DOHH2 (cell line): ENCODE results near the gene PPP1R12A.

ENCODE experiments used
- H3F3A ChIP-seq: fragments of 200-600 bp; sonication (generic), shearing (Covaris generic); 2 replicates; pipeline ENCODE4 v1.6.0; 2016; ENCODE audit warnings: antibody characterized with exemption, mild to moderate bottlenecking; ENCODE audit not compliant: control insufficient read depth, insufficient read depth
- H3K27ac ChIP-seq: fragments of 200-600 bp; sonication (generic); 2 replicates; pipeline ENCODE4 v1.5.1; 2014; ENCODE audit warnings: low read depth, mild to moderate bottlenecking, low read length, moderate library complexity
- H3K27me3 ChIP-seq: fragments of 200-600 bp; sonication (generic); 2 replicates; pipeline ENCODE4 v1.6.1; 2014; ENCODE audit warnings: mild to moderate bottlenecking, low read length, mixed read lengths; ENCODE audit not compliant: control insufficient read depth
- H3K36me3 ChIP-seq: fragments of 200-600 bp; sonication (generic); 2 replicates; pipeline ENCODE4 v1.6.1; 2014; ENCODE audit warnings: mild to moderate bottlenecking, low read length, moderate library complexity, mixed read lengths; ENCODE audit not compliant: control insufficient read depth
- H3K4me1 ChIP-seq: fragments of 200-600 bp; sonication (generic); 2 replicates; pipeline ENCODE4 v1.6.1; 2014; ENCODE audit warnings: mild to moderate bottlenecking, low read length, mixed read lengths; ENCODE audit not compliant: control insufficient read depth
- H3K4me2 ChIP-seq: fragments of 200-600 bp; sonication (generic); 2 replicates; pipeline ENCODE4 v1.6.0; 2014; ENCODE audit warnings: mild to moderate bottlenecking, low read length, moderate library complexity
- H3K4me3 ChIP-seq: fragments of 200-600 bp; sonication (generic); 2 replicates; pipeline ENCODE4 v1.5.1; 2014; ENCODE audit warnings: mild to moderate bottlenecking, low read length, mixed read lengths
- H3K79me2 ChIP-seq: fragments of 200-600 bp; sonication (generic); 2 replicates; pipeline ENCODE4 v1.6.1; 2014; ENCODE audit warnings: mild to moderate bottlenecking, low read length, mixed read lengths; ENCODE audit not compliant: control insufficient read depth
- H3K9me2 ChIP-seq: fragments of 200-600 bp; sonication (generic); replicated peaks from 2 replicates; pipeline ENCODE4 v1.6.1; 2014; ENCODE audit warnings: mild to moderate bottlenecking, low read length, mixed read lengths; ENCODE audit not compliant: control insufficient read depth
- H3K9me3 ChIP-seq: fragments of 200-600 bp; sonication (generic); 2 replicates; pipeline ENCODE4 v1.6.1; 2014; ENCODE audit warnings: antibody characterized with exemption, low read length, mixed read lengths; ENCODE audit not compliant: control insufficient read depth, insufficient read depth
- H4K20me1 ChIP-seq: fragments of 200-600 bp; sonication (generic); 2 replicates; pipeline ENCODE4 v1.6.0; 2014; ENCODE audit warnings: low read depth, mild to moderate bottlenecking, antibody characterized with exemption, low read length, moderate library complexity; ENCODE audit not compliant: control insufficient read depth, insufficient read depth
- CTCF ChIP-seq: fragments of 200-600 bp; sonication (generic); IDR thresholded peaks from one replicate; pipeline ENCODE4 v1.5.1; 2014; ENCODE audit warnings: antibody characterized with exemption, mild to moderate bottlenecking, low read depth, low read length; ENCODE audit not compliant: poor library complexity, severe bottlenecking
- EZH2phosphoT487 ChIP-seq: fragments of 200-600 bp; sonication (generic); IDR thresholded peaks from 2 replicates; pipeline ENCODE4 v1.6.1; 2017; ENCODE audit warnings: borderline replicate concordance, mild to moderate bottlenecking, antibody characterized with exemption, low read length, moderate library complexity, mixed read lengths

Gene PPP1R12A

DNA sequence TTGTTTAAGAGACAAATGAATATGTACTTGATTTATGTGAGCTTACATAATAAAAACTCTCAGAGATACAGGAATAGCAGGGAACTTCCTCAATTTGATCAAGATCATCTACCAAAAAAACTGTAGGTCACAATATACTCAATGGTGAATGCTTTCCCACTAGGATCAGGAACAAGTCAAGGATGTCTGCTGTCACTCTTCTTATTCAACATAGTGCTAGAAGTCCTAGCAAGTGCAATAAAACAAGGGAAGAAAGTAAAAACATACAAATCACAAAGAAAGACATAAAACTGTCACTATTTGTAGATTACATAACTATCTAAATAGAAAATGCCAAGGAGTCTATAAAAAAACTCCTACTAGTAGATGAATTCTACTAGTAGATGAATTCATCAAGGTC lies 202.3 kb downstream of the PPP1R12A start:
- H3K27me3 ChIP-seq = peaks cover 17% of the 10 kb centered on the region
- H4K20me1 ChIP-seq = no peaks in the 10 kb centered on the region
- H3K4me1 ChIP-seq = no peaks in the 10 kb centered on the region
- H3K36me3 ChIP-seq = no peaks in the 10 kb centered on the region
- no peaks in the 10 kb centered on the region for H3K9me3 ChIP-seq
- TF ChIP-seq CTCF (no peak), EZH2phosphoT487 (no peak)
- no peaks in the 10 kb centered on the region for H3K9me2 ChIP-seq
- no peak overlapping the region for H3K27ac ChIP-seq
- H3K4me3 ChIP-seq = no peak overlapping the region
- no peak overlapping the region for H3K4me2 ChIP-seq
- no peaks in the 10 kb centered on the region for H3F3A ChIP-seq
- no peaks in the 10 kb centered on the region for H3K79me2 ChIP-seq

DNA sequence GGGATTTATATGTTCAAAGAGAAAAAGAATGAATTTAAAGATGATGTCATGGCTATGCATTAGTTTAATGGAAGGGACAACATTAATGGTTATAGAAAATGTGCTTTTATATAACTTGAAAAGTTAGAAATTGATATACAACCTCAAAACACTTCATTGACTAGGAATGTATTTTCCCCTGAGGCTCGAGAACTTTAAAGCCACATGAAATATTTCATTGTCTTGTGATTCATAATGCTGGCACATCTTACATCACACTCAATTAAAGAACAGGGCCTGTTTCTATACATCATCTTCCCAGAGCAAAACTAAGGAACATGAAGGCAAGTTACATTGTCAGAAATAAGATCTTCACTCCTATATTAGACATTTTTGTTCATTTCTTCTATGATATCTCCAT lies 208.9 kb downstream of the PPP1R12A start:
- Histone ChIP-seq H3F3A (no peaks in the 10 kb centered on the region), H3K4me2 (no peak overlapping the region), H3K9me2 (no peaks in the 10 kb centered on the region), H3K9me3 (no peaks in the 10 kb centered on the region), H3K4me3 (no peak overlapping the region), H3K36me3 (no peaks in the 10 kb centered on the region), H3K79me2 (no peaks in the 10 kb centered on the region), H3K4me1 (no peaks in the 10 kb centered on the region), H4K20me1 (no peaks in the 10 kb centered on the region), H3K27ac (no peak overlapping the region), H3K27me3 (peaks cover 7% of the 10 kb centered on the region)
- TF ChIP-seq EZH2phosphoT487 (no peak), CTCF (no peak)
